ENCODE data around the gene MYBPC2. TPM values are rescaled to one million over a fixed set of nuclear protein-coding genes. Genes with fewer than 3 reads are reported as not detected.

The MYBPC2 gene
- total and polyA plus RNA-seq, 4 donors: 0.62 to 3.5 (median 1.4) TPM

- H3K9me3 ChIP-seq (ENCODE audit: control insufficient read depth, insufficient read depth, low read length): peaks cover 5% of the 10 kb centered on the region
- DNase-seq (ENCODE audit: low read depth in 4 of 6, low spot score in 6 of 6): peak in 2 of 6 donors; percentile 33 to 34
- H3K4me1 ChIP-seq (ENCODE audit: control insufficient read depth, insufficient read depth, low read length): peaks cover 28% of the 10 kb centered on the region
- no peak overlapping the region for H3K27ac ChIP-seq (ENCODE audit: low read depth, low read length)
- peaks cover 26% of the 10 kb centered on the region for H3K27me3 ChIP-seq (ENCODE audit: control insufficient read depth, insufficient read depth, low read length)
- no peak overlapping the region for H3K4me3 ChIP-seq (ENCODE audit: low read depth, low read length)
- 71% methylated on average over 17 of the region's 18 CpGs for WGBS (ENCODE audit: insufficient coverage)
- H3K36me3 ChIP-seq (ENCODE audit: control insufficient read depth, insufficient read depth, low read length): peaks cover 35% of the 10 kb centered on the region
These were observed 54.3 kb downstream of the MYBPC2 start for GRCh38 chr19:50486823-50487515.

- 31% methylated on average over 13 of the region's 13 CpGs for WGBS (ENCODE audit: insufficient coverage)
- peaks cover 34% of the 10 kb centered on the region for H3K27me3 ChIP-seq (ENCODE audit: control insufficient read depth, insufficient read depth, low read length)
These were observed 55.9 kb downstream of the MYBPC2 start for GRCh38 chr19:50488389-50489194.

GRCh38 chr19:50489461-50490011, 56.8 kb downstream of the MYBPC2 start:
- H3K4me1 ChIP-seq (ENCODE audit: control insufficient read depth, insufficient read depth, low read length): peaks cover 35% of the 10 kb centered on the region

More at GRCh38 chr19:50488389-50489194, 55.9 kb downstream of the MYBPC2 start:
- no peak overlapping the region for H3K4me3 ChIP-seq (ENCODE audit: low read depth, low read length)
- H3K27ac ChIP-seq (ENCODE audit: low read depth, low read length): no peak overlapping the region
- H3K4me1 ChIP-seq (ENCODE audit: control insufficient read depth, insufficient read depth, low read length): peaks cover 35% of the 10 kb centered on the region
- H3K36me3 ChIP-seq (ENCODE audit: control insufficient read depth, insufficient read depth, low read length): peaks cover 20% of the 10 kb centered on the region
- DNase-seq (ENCODE audit: low read depth in 4 of 6, low spot score in 6 of 6): no peak
- H3K9me3 ChIP-seq (ENCODE audit: control insufficient read depth, insufficient read depth, low read length): peaks cover 5% of the 10 kb centered on the region

GRCh38 chr19:50490411-50490811, 57.7 kb downstream of the MYBPC2 start:
- WGBS (ENCODE audit: insufficient coverage): 91% methylated on average over 9 of the region's 18 CpGs
- Histone ChIP-seq H3K4me1 (ENCODE audit: control insufficient read depth, insufficient read depth, low read length) (peaks cover 35% of the 10 kb centered on the region), H3K27me3 (ENCODE audit: control insufficient read depth, insufficient read depth, low read length) (peaks cover 34% of the 10 kb centered on the region), H3K36me3 (ENCODE audit: control insufficient read depth, insufficient read depth, low read length) (peaks cover 7% of the 10 kb centered on the region), H3K4me3 (ENCODE audit: low read depth, low read length) (no peak overlapping the region), H3K9me3 (ENCODE audit: control insufficient read depth, insufficient read depth, low read length) (peaks cover 5% of the 10 kb centered on the region), H3K27ac (ENCODE audit: low read depth, low read length) (no peak overlapping the region)
- DNase-seq (ENCODE audit: low read depth in 4 of 6, low spot score in 6 of 6): no peak

More at GRCh38 chr19:50489461-50490011, 56.8 kb downstream of the MYBPC2 start:
- 34% methylated on average over 21 of the region's 24 CpGs for WGBS (ENCODE audit: insufficient coverage)
- Histone ChIP-seq H3K27ac (ENCODE audit: low read depth, low read length) (no peak overlapping the region), H3K27me3 (ENCODE audit: control insufficient read depth, insufficient read depth, low read length) (peaks cover 34% of the 10 kb centered on the region), H3K9me3 (ENCODE audit: control insufficient read depth, insufficient read depth, low read length) (peaks cover 5% of the 10 kb centered on the region), H3K36me3 (ENCODE audit: control insufficient read depth, insufficient read depth, low read length) (peaks cover 13% of the 10 kb centered on the region), H3K4me3 (ENCODE audit: low read depth, low read length) (no peak overlapping the region)
- no peak for DNase-seq (ENCODE audit: low read depth in 4 of 6, low spot score in 6 of 6)

- Histone ChIP-seq H3K27ac (ENCODE audit: low read depth, low read length) (no peak overlapping the region), H3K4me3 (ENCODE audit: low read depth, low read length) (no peak overlapping the region), H3K4me1 (ENCODE audit: control insufficient read depth, insufficient read depth, low read length) (peaks cover 36% of the 10 kb centered on the region)
These were observed 58.3 kb downstream of the MYBPC2 start for GRCh38 chr19:50490991-50491472.

GRCh38 chr19:50492303-50493052, 59.8 kb downstream of the MYBPC2 start:
- Histone ChIP-seq H3K4me1 (ENCODE audit: control insufficient read depth, insufficient read depth, low read length) (peaks cover 49% of the 10 kb centered on the region), H3K27ac (ENCODE audit: low read depth, low read length) (no peak overlapping the region), H3K27me3 (ENCODE audit: control insufficient read depth, insufficient read depth, low read length) (peaks cover 29% of the 10 kb centered on the region), H3K36me3 (ENCODE audit: control insufficient read depth, insufficient read depth, low read length) (peaks cover 2% of the 10 kb centered on the region), H3K4me3 (ENCODE audit: low read depth, low read length) (no peak overlapping the region), H3K9me3 (ENCODE audit: control insufficient read depth, insufficient read depth, low read length) (no peaks in the 10 kb centered on the region)
- 12% methylated on average over 9 of the region's 12 CpGs for WGBS (ENCODE audit: insufficient coverage)
- DNase-seq (ENCODE audit: low read depth in 4 of 6, low spot score in 6 of 6): peak in 1 of 6 donors; percentile 21

More at GRCh38 chr19:50490991-50491472, 58.3 kb downstream of the MYBPC2 start:
- Histone ChIP-seq H3K27me3 (ENCODE audit: control insufficient read depth, insufficient read depth, low read length) (peaks cover 34% of the 10 kb centered on the region), H3K36me3 (ENCODE audit: control insufficient read depth, insufficient read depth, low read length) (peaks cover 4% of the 10 kb centered on the region), H3K9me3 (ENCODE audit: control insufficient read depth, insufficient read depth, low read length) (peaks cover 5% of the 10 kb centered on the region)
- peak in 1 of 6 donors; percentile 45 for DNase-seq (ENCODE audit: low read depth in 4 of 6, low spot score in 6 of 6)
- 14% methylated on average over 26 of the region's 26 CpGs for WGBS (ENCODE audit: insufficient coverage)

- WGBS (ENCODE audit: insufficient coverage): 66% methylated on average over 6 of the region's 8 CpGs
- peaks cover 49% of the 10 kb centered on the region for H3K4me1 ChIP-seq (ENCODE audit: control insufficient read depth, insufficient read depth, low read length)
- DNase-seq (ENCODE audit: low read depth in 4 of 6, low spot score in 6 of 6): no peak
- no peak overlapping the region for H3K4me3 ChIP-seq (ENCODE audit: low read depth, low read length)
- no peak overlapping the region for H3K27ac ChIP-seq (ENCODE audit: low read depth, low read length)
- H3K27me3 ChIP-seq (ENCODE audit: control insufficient read depth, insufficient read depth, low read length): peaks cover 28% of the 10 kb centered on the region
- no peaks in the 10 kb centered on the region for H3K36me3 ChIP-seq (ENCODE audit: control insufficient read depth, insufficient read depth, low read length)
- H3K9me3 ChIP-seq (ENCODE audit: control insufficient read depth, insufficient read depth, low read length): no peaks in the 10 kb centered on the region
These were observed 60.5 kb downstream of the MYBPC2 start for GRCh38 chr19:50493171-50493570.

GRCh38 chr19:50494186-50495019, 61.7 kb downstream of the MYBPC2 start:
- 89% methylated on average over 2 of the region's 7 CpGs for WGBS (ENCODE audit: insufficient coverage)
- peaks cover 22% of the 10 kb centered on the region for H3K27me3 ChIP-seq (ENCODE audit: control insufficient read depth, insufficient read depth, low read length)
- DNase-seq (ENCODE audit: low read depth in 4 of 6, low spot score in 6 of 6): no peak
- H3K4me1 ChIP-seq (ENCODE audit: control insufficient read depth, insufficient read depth, low read length): peaks cover 42% of the 10 kb centered on the region
- H3K9me3 ChIP-seq (ENCODE audit: control insufficient read depth, insufficient read depth, low read length): no peaks in the 10 kb centered on the region
- H3K36me3 ChIP-seq (ENCODE audit: control insufficient read depth, insufficient read depth, low read length): no peaks in the 10 kb centered on the region
- H3K27ac ChIP-seq (ENCODE audit: low read depth, low read length): no peak overlapping the region
- H3K4me3 ChIP-seq (ENCODE audit: low read depth, low read length): no peak overlapping the region
